NCI-H1436 treated with DMSO at 0.1 percent for 48 hours (cell line): ENCODE results near the gene PRR29.

ENCODE experiments used
- DNase-seq: peaks from one replicate; lab custom pipeline; 2025; lab: John Stamatoyannopoulos, UW

The PRR29 gene

GRCh38 chr17:64042700-64043485, 44.7 kb downstream of the PRR29 start:
- DNase-seq, result no peak

- DNase-seq, result no peak
Measured at GRCh38 chr17:64045176-64045575, 47.0 kb downstream of the PRR29 start.

- no peak for DNase-seq
Measured at GRCh38 chr17:64048805-64049204, 50.7 kb downstream of the PRR29 start.

- no peak for DNase-seq
Measured at GRCh38 chr17:64051153-64051552, 53.0 kb downstream of the PRR29 start.

- DNase-seq, result no peak
Measured at GRCh38 chr17:64053101-64053500, 55.0 kb downstream of the PRR29 start.
